Ovary (tissue), 3 donors: Measurements from ENCODE around the gene S100A16.
A peak's percentile ranks its signal among the peaks of the same experiment; 100 is the strongest.

ENCODE experiments used
- POLR2A ChIP-seq: fragments of 450-650 bp; IDR thresholded peaks from one replicate; pipeline ENCODE4 v1.6.1; 2017; ENCODE audit warnings: antibody characterized with exemption, mild to moderate bottlenecking, moderate library complexity
- TF ChIP-seq, protein P1 (sequence below), 3 donors: fragments of 450-650 bp in 2 of 3; fragments of 200-600 bp in 1 of 3; IDR thresholded peaks; one replicate each; pipeline versions ENCODE4 v1.5.1 to v1.8.0; 2016 to 2022; ENCODE audit warnings: antibody characterized with exemption in 3 of 3, mild to moderate bottlenecking in 1 of 3
- donor health status: DM: no; HTN: no; CAD: no.

GRCh38 chr1:153633161-153633753, 20.3 kb upstream of the S100A16 start:
- no peak for TF ChIP-seq POLR2A
- TF ChIP-seq, protein P1, sequence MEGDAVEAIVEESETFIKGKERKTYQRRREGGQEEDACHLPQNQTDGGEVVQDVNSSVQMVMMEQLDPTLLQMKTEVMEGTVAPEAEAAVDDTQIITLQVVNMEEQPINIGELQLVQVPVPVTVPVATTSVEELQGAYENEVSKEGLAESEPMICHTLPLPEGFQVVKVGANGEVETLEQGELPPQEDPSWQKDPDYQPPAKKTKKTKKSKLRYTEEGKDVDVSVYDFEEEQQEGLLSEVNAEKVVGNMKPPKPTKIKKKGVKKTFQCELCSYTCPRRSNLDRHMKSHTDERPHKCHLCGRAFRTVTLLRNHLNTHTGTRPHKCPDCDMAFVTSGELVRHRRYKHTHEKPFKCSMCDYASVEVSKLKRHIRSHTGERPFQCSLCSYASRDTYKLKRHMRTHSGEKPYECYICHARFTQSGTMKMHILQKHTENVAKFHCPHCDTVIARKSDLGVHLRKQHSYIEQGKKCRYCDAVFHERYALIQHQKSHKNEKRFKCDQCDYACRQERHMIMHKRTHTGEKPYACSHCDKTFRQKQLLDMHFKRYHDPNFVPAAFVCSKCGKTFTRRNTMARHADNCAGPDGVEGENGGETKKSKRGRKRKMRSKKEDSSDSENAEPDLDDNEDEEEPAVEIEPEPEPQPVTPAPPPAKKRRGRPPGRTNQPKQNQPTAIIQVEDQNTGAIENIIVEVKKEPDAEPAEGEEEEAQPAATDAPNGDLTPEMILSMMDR (IDR thresholded peaks at IDR 0.05): peak in 1 of 3 donors; percentile 14
